ENCODE measurements around the gene FRMD1.

GRCh38 chr6:168096271-168096764 is 17.3 kb upstream of the FRMD1 start:
- no peak for TF ChIP-seq EZH2 (IDR thresholded peaks at IDR 0.05)
- no peak for TF ChIP-seq CTCF (IDR thresholded peaks at IDR 0.05)

Measured in neural progenitor cell (in vitro differentiated cells).